Measurements from ENCODE around the gene MEX3D.

DNA sequence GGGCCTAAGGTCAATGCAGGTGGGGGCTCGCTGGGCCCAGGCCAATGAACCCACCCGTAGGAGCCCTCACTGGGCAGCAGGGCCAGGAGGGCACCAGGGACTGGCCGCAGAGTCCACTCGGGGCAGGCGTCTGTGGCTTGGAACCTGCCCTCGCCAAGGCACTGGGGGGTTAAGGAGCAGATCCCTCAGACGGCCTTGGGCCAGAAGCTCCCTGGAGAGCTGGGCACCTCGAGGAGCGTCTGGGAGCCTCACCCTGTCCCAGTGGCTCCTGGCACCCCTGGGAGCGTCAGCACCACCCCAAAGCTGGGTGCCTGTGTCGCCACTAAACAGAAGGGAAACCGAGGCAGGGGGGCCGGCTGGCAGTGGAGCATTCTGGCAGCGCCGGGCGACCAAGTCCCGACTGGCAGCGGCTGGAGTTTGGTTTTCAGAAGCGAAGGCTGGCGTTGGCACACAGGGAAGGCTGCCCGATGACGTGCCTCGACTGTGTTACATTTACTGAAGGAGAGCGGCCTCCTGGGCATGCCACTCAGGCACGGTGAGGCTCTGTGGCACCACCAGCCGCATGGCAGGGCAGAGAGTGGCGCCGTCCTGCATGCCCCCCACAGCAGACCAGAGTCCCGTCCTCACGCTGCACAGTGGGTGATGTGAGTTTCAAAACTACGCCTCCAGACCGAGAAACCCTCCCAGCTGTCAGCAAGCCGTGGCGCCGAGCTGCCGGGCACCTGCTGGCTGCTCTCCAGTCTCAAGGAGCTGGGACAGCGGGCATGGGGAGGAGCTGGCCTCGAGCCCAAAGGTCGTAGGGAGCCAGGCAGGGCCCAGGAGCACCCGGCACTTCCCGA is 9.2 kb upstream of the MEX3D start:
- TF ChIP-seq, protein P1, sequence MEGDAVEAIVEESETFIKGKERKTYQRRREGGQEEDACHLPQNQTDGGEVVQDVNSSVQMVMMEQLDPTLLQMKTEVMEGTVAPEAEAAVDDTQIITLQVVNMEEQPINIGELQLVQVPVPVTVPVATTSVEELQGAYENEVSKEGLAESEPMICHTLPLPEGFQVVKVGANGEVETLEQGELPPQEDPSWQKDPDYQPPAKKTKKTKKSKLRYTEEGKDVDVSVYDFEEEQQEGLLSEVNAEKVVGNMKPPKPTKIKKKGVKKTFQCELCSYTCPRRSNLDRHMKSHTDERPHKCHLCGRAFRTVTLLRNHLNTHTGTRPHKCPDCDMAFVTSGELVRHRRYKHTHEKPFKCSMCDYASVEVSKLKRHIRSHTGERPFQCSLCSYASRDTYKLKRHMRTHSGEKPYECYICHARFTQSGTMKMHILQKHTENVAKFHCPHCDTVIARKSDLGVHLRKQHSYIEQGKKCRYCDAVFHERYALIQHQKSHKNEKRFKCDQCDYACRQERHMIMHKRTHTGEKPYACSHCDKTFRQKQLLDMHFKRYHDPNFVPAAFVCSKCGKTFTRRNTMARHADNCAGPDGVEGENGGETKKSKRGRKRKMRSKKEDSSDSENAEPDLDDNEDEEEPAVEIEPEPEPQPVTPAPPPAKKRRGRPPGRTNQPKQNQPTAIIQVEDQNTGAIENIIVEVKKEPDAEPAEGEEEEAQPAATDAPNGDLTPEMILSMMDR (IDR thresholded peaks at IDR 0.05 in 4 of 5, conservative IDR thresholded peaks at IDR 0.05 in 1 of 5), result no peak
- TF ChIP-seq POLR2A (IDR thresholded peaks at IDR 0.05), result no peak
